Liver (tissue), 9 donors: ENCODE data around the gene PEX11G. TPM values are rescaled to one million over a fixed set of nuclear protein-coding genes. Genes with fewer than 3 reads are reported as not detected.

Source experiments
- DNase-seq: peaks from one replicate; pipeline ENCODE4 v3.0.0-alpha.2; 2017; ENCODE audit warnings: low spot score
- H3K27ac ChIP-seq, 2 donors: one replicate each; pipeline ENCODE4 v1.7.0; 2013; ENCODE audit warnings: inconsistent platforms in 2 of 2, low read length in 2 of 2, control low read depth in 1 of 2, low read depth in 1 of 2, mild to moderate bottlenecking in 1 of 2
- H3K27me3 ChIP-seq, 4 donors: one replicate each; pipeline versions ENCODE4 v1.6.1 to v1.7.0; 2013; ENCODE audit warnings: low read length in 3 of 4, inconsistent platforms in 1 of 4, mild to moderate bottlenecking in 1 of 4, moderate library complexity in 1 of 4; ENCODE audit not compliant: control insufficient read depth in 4 of 4, insufficient read depth in 4 of 4
- H3K36me3 ChIP-seq, 4 donors: one replicate each; pipeline versions ENCODE4 v1.6.1 to v1.7.0; 2013; ENCODE audit warnings: low read length in 3 of 4, mild to moderate bottlenecking in 3 of 4, low read depth in 1 of 4, moderate library complexity in 1 of 4; ENCODE audit not compliant: control insufficient read depth in 4 of 4, insufficient read depth in 3 of 4
- H3K4me1 ChIP-seq, 4 donors: one replicate each; pipeline versions ENCODE4 v1.6.1 to v1.7.0; 2013; ENCODE audit warnings: low read length in 3 of 4, mild to moderate bottlenecking in 3 of 4, moderate library complexity in 1 of 4; ENCODE audit not compliant: control insufficient read depth in 4 of 4, insufficient read depth in 4 of 4
- H3K4me3 ChIP-seq, 3 donors: one replicate each; pipeline versions ENCODE4 v1.6.1 to v1.7.0; 2013; ENCODE audit warnings: low read length in 3 of 3, control low read depth in 1 of 3, low read depth in 1 of 3, mild to moderate bottlenecking in 1 of 3
- H3K9ac ChIP-seq, 2 donors: one replicate each; pipeline ENCODE4 v1.7.0; 2013; ENCODE audit warnings: low read length in 2 of 2, mild to moderate bottlenecking in 2 of 2, moderate library complexity in 2 of 2, control low read depth in 1 of 2, low read depth in 1 of 2
- H3K9me3 ChIP-seq, 4 donors: one replicate each; pipeline versions ENCODE4 v1.6.1 to v1.7.0; 2013; ENCODE audit warnings: low read length in 3 of 4; ENCODE audit not compliant: control insufficient read depth in 4 of 4
- ATF3 ChIP-seq: IDR thresholded peaks from 2 replicates; pipeline ENCODE4 v1.6.1; 2016; ENCODE audit warnings: antibody characterized with exemption
- EGR1 ChIP-seq, 2 donors: IDR thresholded peaks; 2 replicates each; pipeline ENCODE4 v1.6.1; 2016 to 2018; ENCODE audit warnings: antibody characterized with exemption in 2 of 2, low read depth in 2 of 2
- FOXA1 ChIP-seq: IDR thresholded peaks from 2 replicates; pipeline ENCODE4 v1.6.1; 2016; ENCODE audit warnings: antibody characterized with exemption
- GABPA ChIP-seq, 2 donors: IDR thresholded peaks in 1 of 2; conservative IDR thresholded peaks in 1 of 2; 2 replicates each; pipeline ENCODE4 v1.6.1; 2016; ENCODE audit warnings: antibody characterized with exemption in 2 of 2, mild to moderate bottlenecking in 1 of 2, moderate library complexity in 1 of 2
- HNF4G ChIP-seq: IDR thresholded peaks from 2 replicates; pipeline ENCODE4 v1.6.1; 2016; ENCODE audit warnings: antibody characterized with exemption
- JUND ChIP-seq, 2 donors: IDR thresholded peaks; 2 replicates each; pipeline ENCODE4 v1.6.1; 2016; ENCODE audit warnings: antibody characterized with exemption in 2 of 2
- NR2F2 ChIP-seq: IDR thresholded peaks from 2 replicates; pipeline ENCODE4 v1.6.1; 2016; ENCODE audit warnings: antibody characterized with exemption
- RAD21 ChIP-seq, 2 donors: IDR thresholded peaks; 2 replicates each; pipeline ENCODE4 v1.6.1; 2016; ENCODE audit warnings: antibody characterized with exemption in 2 of 2, mild to moderate bottlenecking in 2 of 2
- REST ChIP-seq: IDR thresholded peaks from 2 replicates; pipeline ENCODE4 v1.6.1; 2016; ENCODE audit warnings: antibody characterized with exemption, mild to moderate bottlenecking
- RXRA ChIP-seq, 2 donors: IDR thresholded peaks; 2 replicates each; pipeline ENCODE4 v1.6.1; 2017 to 2018; ENCODE audit warnings: antibody characterized with exemption in 2 of 2, mild to moderate bottlenecking in 1 of 2
- TAF1 ChIP-seq: conservative IDR thresholded peaks from 2 replicates; pipeline ENCODE4 v1.6.1; 2016; ENCODE audit warnings: antibody characterized with exemption, mild to moderate bottlenecking
- ZBTB33 ChIP-seq: IDR thresholded peaks from 2 replicates; pipeline ENCODE4 v1.6.1; 2016; ENCODE audit warnings: antibody characterized with exemption
- WGBS: extraction: QIAGEN DNeasy Blood & Tissue Kit; methylation state at CpG from one replicate; pipeline ENCODE4 v1.1.7; 2013; 5-methylcytosine and 5-hydroxymethylcytosine counted together
- polyA plus RNA-seq, 2 donors: library from polyadenylated mRNA; stranded (reverse) in 1 of 2; unstranded in 1 of 2; fragments of 200-250 nt in 1 of 2; fragments of >200 nt in 1 of 2; fragmentation: Nextera tagmentation in 1 of 2; extraction: Ambion mirVana in 1 of 2; gene quantifications; one replicate each; pipeline versions ENCODE4 v1.2.1 to v1.2.3, GENCODE V29; 2013 to 2015
- total RNA-seq, 2 donors: library from RNA; depleted of rRNA; stranded (reverse); fragments of >200 nt; gene quantifications; one replicate each; pipeline ENCODE4 v1.2.3, GENCODE V29; 2014
- TF ChIP-seq, protein P1 (sequence below): IDR thresholded peaks from 2 replicates; pipeline ENCODE4 v1.6.1; 2016; ENCODE audit warnings: antibody characterized with exemption
- TF ChIP-seq, protein P2 (sequence below): fragments of 150-350 bp; IDR thresholded peaks from 2 replicates; pipeline ENCODE4 v1.5.1; 2017; ENCODE audit warnings: improper control_type of control experiment, low read depth, low read length; ENCODE audit not compliant: missing input control
- donor health status: healthy.
- donor health status: healthy.
- donor health status: healthy.
- donor health status: healthy.
- donor health status: healthy.

The PEX11G gene
- total and polyA plus RNA-seq, 4 donors, result 1.9 to 10.9 (median 8.2) TPM

DNA sequence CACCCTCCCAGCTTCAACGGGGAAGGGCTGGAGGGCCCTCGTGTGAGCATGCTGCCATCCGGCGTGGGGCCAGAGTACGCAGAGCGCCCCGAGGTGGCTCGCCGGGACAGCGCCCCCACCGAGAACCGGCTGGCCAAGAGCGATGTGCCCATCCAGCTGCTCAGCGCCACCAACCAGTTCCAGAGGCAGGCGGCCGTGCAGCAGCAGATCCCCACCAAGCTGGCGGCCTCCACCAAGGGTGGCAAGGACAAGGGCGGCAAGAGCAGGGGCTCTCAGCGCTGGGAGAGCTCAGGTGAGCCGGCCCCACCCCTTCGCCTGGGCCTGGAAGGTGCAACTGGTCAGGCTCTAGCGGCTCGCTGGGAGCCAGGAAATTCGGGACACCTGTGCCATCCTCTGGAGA, 20.0 kb downstream of the PEX11G start:
- Histone ChIP-seq H3K36me3 (peaks cover 9 to 43% (median 18%) of the 10 kb centered on the region in 4 donors), H3K4me3 (no peak overlapping the region), H3K9me3 (no peaks in the 10 kb centered on the region), H3K27me3 (no peaks in the 10 kb centered on the region), H3K4me1 (no peaks in the 10 kb centered on the region), H3K9ac (no peak overlapping the region), H3K27ac (no peak overlapping the region)
- 95% methylated on average over 24 of the region's 24 CpGs for WGBS
- DNase-seq, result no peak
- TF ChIP-seq TAF1, result no peak
- TF ChIP-seq RAD21 (IDR thresholded peaks at IDR 0.05), result no peak
- TF ChIP-seq ZBTB33, result no peak
- no peak for TF ChIP-seq FOXA1
- no peak for TF ChIP-seq RXRA (IDR thresholded peaks at IDR 0.05)
- no peak for TF ChIP-seq NR2F2
- no peak for TF ChIP-seq HNF4G
- TF ChIP-seq ATF3, result no peak
- TF ChIP-seq, protein P1, sequence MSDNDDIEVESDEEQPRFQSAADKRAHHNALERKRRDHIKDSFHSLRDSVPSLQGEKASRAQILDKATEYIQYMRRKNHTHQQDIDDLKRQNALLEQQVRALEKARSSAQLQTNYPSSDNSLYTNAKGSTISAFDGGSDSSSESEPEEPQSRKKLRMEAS, result no peak
- no peak for TF ChIP-seq GABPA (IDR thresholded peaks at IDR 0.05 in 1 of 2, conservative IDR thresholded peaks at IDR 0.05 in 1 of 2)
- no peak for TF ChIP-seq JUND (IDR thresholded peaks at IDR 0.05)
- TF ChIP-seq REST, result no peak
- TF ChIP-seq EGR1 (IDR thresholded peaks at IDR 0.05; ENCODE audit: low read depth in 2 of 2), result no peak
- TF ChIP-seq, protein P2, sequence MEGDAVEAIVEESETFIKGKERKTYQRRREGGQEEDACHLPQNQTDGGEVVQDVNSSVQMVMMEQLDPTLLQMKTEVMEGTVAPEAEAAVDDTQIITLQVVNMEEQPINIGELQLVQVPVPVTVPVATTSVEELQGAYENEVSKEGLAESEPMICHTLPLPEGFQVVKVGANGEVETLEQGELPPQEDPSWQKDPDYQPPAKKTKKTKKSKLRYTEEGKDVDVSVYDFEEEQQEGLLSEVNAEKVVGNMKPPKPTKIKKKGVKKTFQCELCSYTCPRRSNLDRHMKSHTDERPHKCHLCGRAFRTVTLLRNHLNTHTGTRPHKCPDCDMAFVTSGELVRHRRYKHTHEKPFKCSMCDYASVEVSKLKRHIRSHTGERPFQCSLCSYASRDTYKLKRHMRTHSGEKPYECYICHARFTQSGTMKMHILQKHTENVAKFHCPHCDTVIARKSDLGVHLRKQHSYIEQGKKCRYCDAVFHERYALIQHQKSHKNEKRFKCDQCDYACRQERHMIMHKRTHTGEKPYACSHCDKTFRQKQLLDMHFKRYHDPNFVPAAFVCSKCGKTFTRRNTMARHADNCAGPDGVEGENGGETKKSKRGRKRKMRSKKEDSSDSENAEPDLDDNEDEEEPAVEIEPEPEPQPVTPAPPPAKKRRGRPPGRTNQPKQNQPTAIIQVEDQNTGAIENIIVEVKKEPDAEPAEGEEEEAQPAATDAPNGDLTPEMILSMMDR, result no peak
